GM19397 (cell line): Measurements from ENCODE around the gene TMEM204.

Experiments used
- ATAC-seq: cut with Tn5 transposase; IDR thresholded peaks from one replicate; pipeline ENCODE4 v1.9.1; 2021; ENCODE audit warnings: mild to moderate bottlenecking, moderate library complexity; ENCODE audit not compliant: unreplicated experiment

TMEM204 gene

DNA sequence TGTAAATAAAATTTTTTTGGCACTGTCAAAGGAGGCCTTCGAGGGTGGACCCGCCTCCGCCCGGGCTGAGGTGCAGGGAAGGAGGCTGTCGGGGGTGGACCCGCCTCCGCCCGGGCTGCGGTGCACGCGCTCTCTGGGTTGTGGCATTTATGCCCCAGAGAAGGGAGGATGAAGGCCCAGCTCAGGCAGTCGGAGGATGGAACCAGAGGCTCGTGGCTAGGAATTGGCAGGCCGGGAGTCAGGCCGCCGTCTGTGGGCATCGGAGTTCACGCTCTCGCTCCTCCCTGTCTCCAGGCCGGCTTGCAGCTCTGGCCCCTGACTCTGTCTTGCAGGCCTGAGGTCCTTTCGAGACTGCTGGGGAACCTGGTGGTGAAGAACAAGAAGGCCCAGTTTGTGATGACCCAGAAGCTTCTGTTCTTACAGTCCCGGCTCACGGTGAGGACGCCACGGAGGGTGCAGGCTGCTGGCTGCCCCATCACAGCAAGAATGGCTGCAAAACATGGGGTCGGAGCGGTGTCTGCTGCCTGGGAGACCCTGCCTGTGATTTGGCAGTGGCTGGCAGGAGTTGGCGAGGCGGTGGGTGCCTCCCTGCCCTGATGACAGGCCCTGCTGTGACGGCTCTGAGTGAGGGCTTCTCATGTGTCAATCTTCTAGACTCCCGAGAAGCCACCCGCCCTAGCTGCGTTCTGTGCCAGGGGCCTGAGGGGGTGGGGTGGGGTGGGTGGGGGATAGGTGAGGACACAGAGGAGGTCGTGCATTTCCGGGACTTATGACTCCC lies 34.4 kb upstream of the TMEM204 start:
- no peak for ATAC-seq

GRCh38 chr16:1499756-1500464 lies 33.6 kb upstream of the TMEM204 start:
- ATAC-seq, result no peak

GRCh38 chr16:1500465-1501150 lies 32.9 kb upstream of the TMEM204 start:
- no peak for ATAC-seq

GRCh38 chr16:1501630-1502029 lies 31.8 kb upstream of the TMEM204 start:
- ATAC-seq, result no peak

DNA sequence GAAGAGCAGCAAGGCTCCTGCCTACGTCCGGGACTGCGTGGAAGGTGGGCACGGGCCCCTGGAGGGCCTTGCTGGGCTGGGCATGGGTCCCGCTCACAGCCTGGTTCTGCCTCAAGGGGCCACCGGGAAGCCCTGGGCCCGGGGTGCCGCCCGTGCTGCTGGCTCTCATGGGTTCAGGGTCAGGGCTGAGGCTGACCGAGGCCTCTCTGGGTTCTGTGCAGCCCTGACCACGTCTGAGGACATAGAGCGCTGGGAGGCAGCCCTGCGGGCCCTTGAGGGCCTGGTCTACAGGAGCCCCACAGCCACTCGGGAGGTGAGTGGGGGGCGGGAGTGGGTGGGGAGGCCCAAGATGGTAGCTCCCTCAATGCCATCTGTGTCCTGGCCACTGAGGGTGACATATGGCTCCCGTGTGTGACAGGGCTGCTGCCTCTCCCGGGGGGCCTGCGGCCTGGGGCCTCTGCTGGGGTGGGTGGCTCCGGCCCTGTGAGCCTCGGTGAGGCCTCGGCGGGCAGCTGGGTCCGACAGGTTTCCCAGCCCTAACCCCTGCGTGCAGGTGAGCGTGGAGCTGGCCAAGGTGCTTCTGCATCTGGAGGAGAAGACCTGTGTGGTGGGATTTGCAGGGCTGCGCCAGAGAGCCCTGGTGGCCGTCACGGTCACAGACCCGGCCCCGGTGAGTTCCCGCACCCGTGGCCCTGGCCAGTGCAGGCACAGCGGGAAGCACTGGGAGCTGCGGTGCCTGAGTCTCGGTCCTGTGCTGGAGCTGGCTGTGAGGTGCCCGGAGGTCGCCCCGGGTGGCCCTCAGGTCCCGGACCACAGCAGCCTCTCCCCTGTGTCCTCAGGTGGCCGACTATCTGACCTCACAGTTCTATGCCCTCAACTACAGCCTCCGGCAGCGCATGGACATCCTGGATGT lies 31.1 kb upstream of the TMEM204 start:
- no peak for ATAC-seq

GRCh38 chr16:1503110-1503955 lies 30.1 kb upstream of the TMEM204 start:
- ATAC-seq, result no peak

DNA sequence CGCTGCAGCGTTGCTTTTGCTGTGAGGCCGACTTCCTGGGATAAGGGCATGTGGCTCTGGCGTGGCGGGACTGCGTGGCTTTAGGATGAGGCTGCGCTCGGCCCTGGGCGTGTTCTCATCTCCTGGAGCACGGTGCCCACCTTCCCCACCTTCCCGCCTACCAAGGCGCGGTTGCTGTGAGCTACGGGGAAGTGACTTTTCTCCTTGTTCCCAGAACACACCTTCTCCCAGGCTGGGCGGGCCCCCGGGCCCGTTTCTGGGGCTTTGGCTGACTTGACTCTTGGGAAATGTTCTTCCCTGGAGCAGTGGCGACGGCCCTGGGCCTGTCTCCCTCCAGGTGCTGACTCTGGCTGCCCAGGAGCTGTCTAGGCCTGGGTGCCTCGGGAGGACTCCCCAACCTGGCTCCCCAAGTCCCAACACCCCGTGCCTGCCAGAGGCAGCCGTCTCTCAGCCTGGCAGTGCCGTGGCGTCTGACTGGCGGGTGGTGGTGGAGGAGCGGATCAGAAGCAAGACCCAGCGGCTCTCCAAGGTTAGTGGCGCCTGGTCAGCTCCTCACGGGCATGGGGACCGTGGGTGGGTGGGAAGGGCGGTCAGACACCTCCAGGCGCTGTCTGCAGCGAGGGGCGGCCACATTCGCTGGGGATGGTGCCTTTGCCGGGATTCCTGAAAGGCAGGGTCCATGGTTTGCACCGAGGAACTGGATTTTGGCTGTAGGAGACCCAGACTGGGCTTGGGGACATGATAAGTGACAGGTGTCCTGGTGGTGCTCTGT lies 28.2 kb upstream of the TMEM204 start:
- no peak for ATAC-seq

DNA sequence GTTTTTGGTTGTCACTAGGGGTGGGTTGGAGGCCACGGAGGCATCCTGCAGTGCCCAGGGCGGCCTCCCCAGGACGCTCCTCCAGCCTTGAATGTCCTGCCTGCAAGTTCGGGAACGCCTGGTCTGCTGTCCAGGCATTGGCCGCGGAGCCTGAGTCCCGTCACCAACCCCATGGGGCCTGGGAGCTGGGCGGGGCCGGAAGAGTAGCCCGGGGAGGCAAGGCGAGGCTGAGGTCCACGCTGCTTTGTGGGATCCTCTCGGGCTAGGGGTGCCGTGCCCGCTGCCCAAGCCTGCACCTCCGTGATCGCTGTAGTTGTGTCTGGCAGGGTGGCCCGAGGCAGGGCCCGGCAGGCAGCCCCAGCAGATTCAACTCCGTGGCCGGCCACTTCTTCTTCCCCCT lies 27.6 kb upstream of the TMEM204 start:
- no peak for ATAC-seq

- ATAC-seq, result no peak
These were observed 26.8 kb upstream of the TMEM204 start for GRCh38 chr16:1506494-1507213.

DNA sequence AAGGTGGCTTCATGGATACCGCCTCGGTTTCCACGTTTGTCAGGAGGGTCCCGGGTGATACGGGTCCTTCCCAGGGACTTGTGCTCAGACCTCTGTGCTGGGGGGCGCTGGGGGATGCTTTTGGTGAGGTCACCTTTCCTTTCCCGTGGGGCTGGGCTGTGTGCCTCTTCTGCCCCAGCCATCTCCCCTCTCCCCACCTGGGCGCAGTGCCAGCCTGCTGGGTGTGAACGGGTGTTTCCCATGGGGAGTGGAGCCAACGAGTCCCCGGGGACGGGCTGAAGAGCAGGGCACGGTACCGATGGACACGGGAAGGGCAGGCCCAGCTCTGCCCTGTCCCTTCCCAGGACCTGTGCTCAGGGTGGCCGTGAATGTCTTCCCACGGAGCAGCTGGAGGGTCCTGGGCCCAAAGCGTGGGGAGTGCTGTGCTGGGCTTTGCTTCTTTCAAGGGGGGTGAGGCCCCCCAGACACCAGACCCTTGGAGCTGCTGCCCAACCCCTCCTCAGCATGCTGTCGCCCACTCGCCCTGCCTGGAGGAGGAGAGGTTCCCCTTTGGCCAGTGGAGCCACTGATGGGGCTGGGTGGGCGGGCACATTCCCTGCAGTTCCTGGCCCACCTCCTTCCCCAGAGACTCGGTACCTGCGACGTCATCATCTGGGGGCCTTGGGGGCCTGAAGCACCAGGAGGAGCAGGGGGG lies 24.8 kb upstream of the TMEM204 start:
- ATAC-seq, result no peak

GRCh38 chr16:1509307-1510221 lies 23.9 kb upstream of the TMEM204 start:
- ATAC-seq, result no peak

DNA sequence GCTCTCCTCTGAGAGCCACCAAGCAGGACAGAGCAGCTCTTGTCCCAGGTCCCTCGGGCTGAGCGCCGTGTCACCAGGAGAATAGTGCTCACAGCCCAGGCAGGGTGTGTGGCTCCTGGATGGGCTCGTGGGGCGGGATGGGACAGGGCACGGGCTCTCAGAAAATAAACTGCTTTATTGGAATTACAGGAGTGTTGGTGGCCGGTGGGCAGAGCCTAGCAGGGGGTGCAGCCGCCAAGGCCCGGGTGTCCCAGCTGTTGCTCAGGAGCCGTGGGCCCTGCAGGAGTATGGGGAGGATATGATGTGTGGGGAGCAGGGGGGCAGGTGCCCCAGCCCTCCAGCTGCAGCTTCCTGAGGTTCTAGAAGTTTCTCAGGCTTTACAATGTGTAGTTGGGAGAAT lies 23.2 kb upstream of the TMEM204 start:
- no peak for ATAC-seq

GRCh38 chr16:1510941-1511351 lies 22.5 kb upstream of the TMEM204 start:
- no peak for ATAC-seq

DNA sequence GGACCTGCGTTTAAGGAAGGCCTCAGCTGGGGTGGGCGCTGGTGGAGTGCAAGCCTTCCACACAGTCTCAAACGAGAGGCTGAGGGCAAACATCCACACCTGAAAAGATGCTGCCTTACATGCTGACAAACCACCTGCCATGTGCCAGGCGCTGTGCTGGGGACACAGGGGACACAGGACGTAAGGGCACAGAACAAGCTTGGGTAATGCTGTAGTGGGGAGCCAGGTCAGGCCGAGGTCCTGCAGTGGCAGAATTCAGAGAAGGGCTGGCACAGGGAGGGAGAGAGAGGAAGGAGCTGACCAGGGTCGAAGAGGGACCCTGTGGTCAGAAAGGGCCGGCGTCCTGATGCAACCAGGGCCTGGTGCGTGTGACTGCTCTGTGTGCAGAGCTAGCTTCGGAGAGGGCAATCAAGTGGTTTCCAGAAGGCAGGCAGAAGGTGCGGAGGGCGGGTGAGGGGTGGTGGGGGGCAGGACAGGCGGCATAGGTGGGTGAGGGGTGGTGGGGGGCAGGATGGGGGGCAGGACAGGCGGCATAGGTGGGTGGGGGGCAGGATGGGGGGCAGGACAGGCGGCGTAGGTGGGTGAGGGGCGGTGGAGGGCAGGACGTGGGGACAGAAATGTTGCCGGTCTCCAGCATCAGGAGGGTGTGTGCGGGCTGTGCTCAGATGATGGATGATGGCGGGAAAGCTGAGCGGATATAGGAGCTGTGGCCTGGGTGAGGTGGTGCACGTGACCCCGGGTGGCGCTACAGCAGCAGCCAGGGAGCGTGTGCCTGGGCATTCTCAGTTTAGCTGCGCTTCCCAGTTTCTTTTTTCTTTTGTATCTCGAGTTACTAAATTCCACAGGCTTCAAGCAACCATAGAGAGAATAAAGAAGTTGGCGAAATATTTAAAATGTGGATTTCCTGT lies 21.6 kb upstream of the TMEM204 start:
- ATAC-seq, result no peak

DNA sequence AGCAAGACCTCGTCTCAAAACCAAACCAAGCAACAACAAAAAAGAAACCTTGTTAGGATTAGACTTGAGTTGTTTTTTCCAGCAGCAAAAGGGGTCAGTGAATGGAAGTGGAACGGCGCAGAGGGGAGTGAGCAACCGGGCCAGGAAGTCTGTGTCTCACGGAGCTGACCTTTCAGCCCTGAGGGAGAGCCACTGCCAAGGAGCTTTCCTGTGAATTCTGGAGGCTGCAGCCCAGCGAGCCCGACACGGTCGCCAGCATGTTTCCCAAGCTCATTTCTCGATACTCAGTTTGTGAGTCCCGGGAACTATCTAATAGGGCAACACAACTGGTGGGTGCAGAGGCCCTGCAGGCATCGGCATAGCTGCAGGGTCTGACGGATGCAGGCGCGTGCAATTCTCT lies 20.7 kb upstream of the TMEM204 start:
- ATAC-seq, result no peak

DNA sequence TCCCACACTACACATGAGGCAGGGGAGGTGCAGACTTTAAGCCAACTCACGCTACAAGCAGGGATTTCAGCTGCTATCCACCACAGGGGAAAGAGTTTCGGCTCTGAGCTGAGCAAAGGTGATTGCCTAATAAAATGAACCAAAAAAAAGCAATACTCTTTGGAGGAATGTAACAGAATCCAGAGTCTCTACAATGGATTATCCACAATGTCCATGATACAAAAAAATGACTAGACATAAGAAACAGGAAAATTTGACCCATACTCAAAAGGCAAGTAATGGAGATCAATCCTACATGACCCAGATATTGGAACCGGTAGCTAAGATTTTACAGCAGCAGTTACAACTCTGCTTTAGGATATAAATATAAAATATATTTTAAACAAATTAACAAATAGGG lies 19.0 kb upstream of the TMEM204 start:
- ATAC-seq, result no peak
